T1000 (cell line): ENCODE measurements around the gene POR.

Experiments used
- DNase-seq: peaks from one replicate; lab custom pipeline; 2025; ENCODE audit warnings: mixed read lengths; lab: John Stamatoyannopoulos, UW

POR gene

GRCh38 chr7:75955331-75955955, 40.5 kb downstream of the POR start:
- no peak for DNase-seq

GRCh38 chr7:75957021-75957736, 42.2 kb downstream of the POR start:
- no peak for DNase-seq

GRCh38 chr7:75958802-75959543, 44.0 kb downstream of the POR start:
- no peak for DNase-seq

- DNase-seq: no peak
These were observed 45.4 kb downstream of the POR start for GRCh38 chr7:75960372-75960771.

GRCh38 chr7:75961218-75961617, 46.3 kb downstream of the POR start:
- no peak for DNase-seq

GRCh38 chr7:75962607-75963380, 47.8 kb downstream of the POR start:
- DNase-seq: no peak

- DNase-seq: no peak
These were observed 48.5 kb downstream of the POR start for GRCh38 chr7:75963381-75963995.

GRCh38 chr7:75965617-75966016, 50.7 kb downstream of the POR start:
- DNase-seq: no peak

GRCh38 chr7:75966190-75966961, 51.4 kb downstream of the POR start:
- DNase-seq: no peak

- no peak for DNase-seq
These were observed 52.1 kb downstream of the POR start for GRCh38 chr7:75967055-75967454.

GRCh38 chr7:75967487-75967997, 52.6 kb downstream of the POR start:
- DNase-seq: no peak

GRCh38 chr7:75968012-75968411, 53.1 kb downstream of the POR start:
- DNase-seq: no peak

GRCh38 chr7:75968561-75969001, 53.6 kb downstream of the POR start:
- no peak for DNase-seq

- no peak for DNase-seq
These were observed 54.2 kb downstream of the POR start for GRCh38 chr7:75969182-75969581.

- DNase-seq: no peak
These were observed 54.9 kb downstream of the POR start for GRCh38 chr7:75969704-75970498.

- DNase-seq: no peak
These were observed 56.5 kb downstream of the POR start for GRCh38 chr7:75971309-75971960.

GRCh38 chr7:75971961-75972763, 57.2 kb downstream of the POR start:
- DNase-seq: no peak

GRCh38 chr7:75977743-75978142, 62.8 kb downstream of the POR start:
- no peak for DNase-seq
